AG20443 (cell line): Measurements from ENCODE around the gene ARMC2.
"Not testable (repeated sequence)": the region's sequence is repeated elsewhere in the genome, so short reads cannot be mapped to it uniquely, and the experiment has no call there.

Experiments
- DNase-seq: peaks from one replicate; pipeline ENCODE4 v3.0.0; 2012; ENCODE audit warnings: low spot score, mixed read lengths

Gene ARMC2

GRCh38 chr6:108872141-108872557 is 23.9 kb downstream of the ARMC2 start:
- DNase-seq: peak; percentile 44

- DNase-seq: no peak
These were observed 24.4 kb downstream of the ARMC2 start for GRCh38 chr6:108872575-108872974.

- no peak for DNase-seq
These were observed 25.0 kb downstream of the ARMC2 start for GRCh38 chr6:108873251-108873650.

GRCh38 chr6:108873971-108874370 is 25.7 kb downstream of the ARMC2 start:
- DNase-seq: no peak

GRCh38 chr6:108874470-108875160 is 26.4 kb downstream of the ARMC2 start:
- DNase-seq: peak; percentile 46

- no peak for DNase-seq
These were observed 26.9 kb downstream of the ARMC2 start for GRCh38 chr6:108875161-108875555.

- peak; percentile 81 for DNase-seq
These were observed 29.0 kb downstream of the ARMC2 start for GRCh38 chr6:108877046-108877751.

GRCh38 chr6:108878942-108879341 is 30.7 kb downstream of the ARMC2 start:
- no peak for DNase-seq

GRCh38 chr6:108883172-108883571 is 35.0 kb downstream of the ARMC2 start:
- DNase-seq: no peak

- DNase-seq: no peak
These were observed 36.2 kb downstream of the ARMC2 start for GRCh38 chr6:108884211-108885059.

GRCh38 chr6:108888052-108888451 is 39.8 kb downstream of the ARMC2 start:
- DNase-seq: no peak

GRCh38 chr6:108888745-108889144 is 40.5 kb downstream of the ARMC2 start:
- no peak for DNase-seq

- not testable (repeated sequence) for DNase-seq
These were observed 42.7 kb downstream of the ARMC2 start for GRCh38 chr6:108890898-108891297.

- no peak for DNase-seq
These were observed 47.3 kb downstream of the ARMC2 start for GRCh38 chr6:108895571-108895970.

GRCh38 chr6:108896111-108896661 is 48.0 kb downstream of the ARMC2 start:
- DNase-seq: peak; percentile 72

- no peak for DNase-seq
These were observed 49.1 kb downstream of the ARMC2 start for GRCh38 chr6:108897371-108897770.

GRCh38 chr6:108902382-108902792 is 54.2 kb downstream of the ARMC2 start:
- no peak for DNase-seq

GRCh38 chr6:108903796-108904195 is 55.6 kb downstream of the ARMC2 start:
- no peak for DNase-seq

- DNase-seq: no peak
These were observed 56.5 kb downstream of the ARMC2 start for GRCh38 chr6:108904741-108905140.

GRCh38 chr6:108914235-108915022 is 66.2 kb downstream of the ARMC2 start:
- DNase-seq: no peak

- no peak for DNase-seq
These were observed 67.0 kb downstream of the ARMC2 start for GRCh38 chr6:108915258-108915657.
